ENCODE measurements around the gene RAB38. TPM values are rescaled to one million over a fixed set of nuclear protein-coding genes. Genes with fewer than 3 reads are reported as not detected.

RAB38 gene
- total and polyA plus RNA-seq, 2 experiments from 2014 or later, result 8.8 to 14.2 TPM

GRCh38 chr11:88066090-88066489, 109.2 kb downstream of the RAB38 start:
- no peak overlapping the region for H3K4me2 ChIP-seq
- H3K36me3 Mint-ChIP-seq (ENCODE audit: low read depth), result peaks cover 9% of the 10 kb centered on the region; the same call in 1 of the 3 replicates
- no peaks in the 10 kb centered on the region for H3K27me3 Mint-ChIP-seq (ENCODE audit: insufficient read depth, low read depth, poor library complexity)
- no peak overlapping the region for H3K27ac Mint-ChIP-seq
- DNase-seq (ENCODE audit: low spot score) (no peak), ATAC-seq (no peak)
- H3K36me3 ChIP-seq (ENCODE audit: insufficient read depth), result no peaks in the 10 kb centered on the region; the same call in 1 of the 2 replicates
- H3K27me3 ChIP-seq (ENCODE audit: insufficient read depth), result no peaks in the 10 kb centered on the region
- no peaks in the 10 kb centered on the region for H3F3A ChIP-seq (replicated peaks; ENCODE audit: low read depth)
- no peaks in the 10 kb centered on the region for H4K20me1 ChIP-seq (replicated peaks; ENCODE audit: insufficient read depth)
- H3K4me3 ChIP-seq, result no peak overlapping the region
- H2AFZ ChIP-seq, result 0 out of 2 replicates have a peak overlapping the region, but pooled peaks have one; percentile 16
- H3K9me3 Mint-ChIP-seq, result peaks cover 12% of the 10 kb centered on the region
- H3K4me3 Mint-ChIP-seq, result no peak overlapping the region
- no peaks in the 10 kb centered on the region for H3K4me1 Mint-ChIP-seq
- TF ChIP-seq ZNF114 (CRISPR knock-in tag; IDR thresholded peaks at IDR 0.05), result no peak
- TF ChIP-seq JUNB (IDR thresholded peaks at IDR 0.05; ENCODE audit: unreplicated experiment), result no peak
- no peak for TF ChIP-seq STAT1 (IDR thresholded peaks at IDR 0.05; ENCODE audit: unreplicated experiment)
- no peak for TF ChIP-seq CREB1 (CRISPR knock-in tag; IDR thresholded peaks at IDR 0.05; ENCODE audit: low read depth)
- no peak for TF ChIP-seq EZH2phosphoT487 (IDR thresholded peaks at IDR 0.05; ENCODE audit: unreplicated experiment)
- TF ChIP-seq REST (IDR thresholded peaks at IDR 0.05; ENCODE audit: unreplicated experiment), result no peak
- no peak for TF ChIP-seq ETS1 (IDR thresholded peaks at IDR 0.05)
- no peak for TF ChIP-seq NANOG (IDR thresholded peaks at IDR 0.05; ENCODE audit: borderline replicate concordance)
- TF ChIP-seq ZNF331 (CRISPR knock-in tag; IDR thresholded peaks at IDR 0.05; ENCODE audit: low read depth), result no peak
- TF ChIP-seq CTCF (conservative IDR thresholded peaks at IDR 0.05; ENCODE audit: low read depth in 2 of 2), result no peak
- no peak for TF ChIP-seq EZH2 (IDR thresholded peaks at IDR 0.05; ENCODE audit: low read depth, unreplicated experiment)
- TF ChIP-seq POLR2AphosphoS5 (IDR thresholded peaks at IDR 0.05; ENCODE audit: low read depth), result no peak
- 0 out of 2 replicates have a peak, but pooled peaks cover 7% of the 10 kb centered on the region for H3K9me2 ChIP-seq (ENCODE audit: insufficient read depth)
- no peaks in the 10 kb centered on the region for H3K79me2 ChIP-seq (replicated peaks; ENCODE audit: insufficient read depth)
- no peaks in the 10 kb centered on the region for H3K4me1 ChIP-seq (ENCODE audit: insufficient read depth)
- no peak overlapping the region for H3K27ac ChIP-seq (ENCODE audit: low read depth)

Measured in GM23338 (cell line).